ENCODE measurements around the gene P3H4.
A peak's percentile ranks its signal among the peaks of the same experiment; 100 is the strongest.

Gene P3H4

DNA sequence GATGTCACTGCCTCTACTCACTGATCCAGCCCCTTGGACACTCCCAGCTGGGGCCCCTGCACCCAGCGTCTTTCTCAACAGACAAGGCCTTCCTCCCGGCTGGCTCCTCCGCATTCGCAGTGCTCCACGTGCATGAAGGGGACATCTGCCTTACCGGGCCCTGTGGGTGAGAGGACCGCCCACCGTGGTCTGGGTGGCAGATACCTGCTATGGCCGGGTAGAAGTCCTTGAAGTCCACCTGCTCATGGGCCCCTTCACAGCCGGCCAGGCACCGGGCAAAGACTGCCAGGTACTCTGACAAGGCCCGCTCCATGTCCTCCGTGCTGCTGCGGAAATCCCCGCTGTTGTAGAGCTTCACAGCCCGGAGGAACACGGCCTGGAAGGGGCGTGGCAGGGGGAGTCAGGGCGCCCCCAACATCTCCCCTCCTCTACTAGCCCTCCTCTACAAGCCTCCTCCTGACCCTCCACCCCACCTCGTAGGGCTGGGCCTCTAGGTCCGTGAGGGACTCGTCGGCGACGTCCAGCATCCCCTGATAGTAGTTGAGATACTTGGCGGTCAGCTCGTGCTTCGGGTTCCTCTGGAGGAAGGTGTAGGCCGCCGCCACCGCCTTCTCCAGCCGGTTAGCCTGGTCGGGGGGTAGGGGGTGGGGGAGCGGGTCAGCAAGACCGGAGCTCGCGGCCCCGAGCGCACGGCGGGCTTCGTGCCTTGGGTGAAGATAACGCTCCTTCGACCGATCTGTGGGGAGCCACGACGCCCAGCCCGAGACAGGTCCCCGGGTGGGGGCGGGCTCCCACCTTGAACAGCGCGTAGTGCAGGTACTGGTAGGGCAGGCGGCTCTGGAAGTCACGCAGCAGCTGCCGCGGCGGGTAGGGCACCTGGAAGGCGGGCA lies 845 bp downstream of the P3H4 start:
- TF ChIP-seq, protein P1, sequence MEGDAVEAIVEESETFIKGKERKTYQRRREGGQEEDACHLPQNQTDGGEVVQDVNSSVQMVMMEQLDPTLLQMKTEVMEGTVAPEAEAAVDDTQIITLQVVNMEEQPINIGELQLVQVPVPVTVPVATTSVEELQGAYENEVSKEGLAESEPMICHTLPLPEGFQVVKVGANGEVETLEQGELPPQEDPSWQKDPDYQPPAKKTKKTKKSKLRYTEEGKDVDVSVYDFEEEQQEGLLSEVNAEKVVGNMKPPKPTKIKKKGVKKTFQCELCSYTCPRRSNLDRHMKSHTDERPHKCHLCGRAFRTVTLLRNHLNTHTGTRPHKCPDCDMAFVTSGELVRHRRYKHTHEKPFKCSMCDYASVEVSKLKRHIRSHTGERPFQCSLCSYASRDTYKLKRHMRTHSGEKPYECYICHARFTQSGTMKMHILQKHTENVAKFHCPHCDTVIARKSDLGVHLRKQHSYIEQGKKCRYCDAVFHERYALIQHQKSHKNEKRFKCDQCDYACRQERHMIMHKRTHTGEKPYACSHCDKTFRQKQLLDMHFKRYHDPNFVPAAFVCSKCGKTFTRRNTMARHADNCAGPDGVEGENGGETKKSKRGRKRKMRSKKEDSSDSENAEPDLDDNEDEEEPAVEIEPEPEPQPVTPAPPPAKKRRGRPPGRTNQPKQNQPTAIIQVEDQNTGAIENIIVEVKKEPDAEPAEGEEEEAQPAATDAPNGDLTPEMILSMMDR (IDR thresholded peaks at IDR 0.05; ENCODE audit: control extremely low read depth, extremely low read depth, low read depth, missing control alignments): no peak
- POLR2A ChIA-PET: interaction anchor here (0.6 kb wide), 1 partner anchor 36 kb away, joined by 4 read pairs; no protein-coding TSS in a partner anchor
- DNase-seq (ENCODE audit: extremely low spot score): no peak
- CTCF ChIA-PET: interaction anchor here (0.8 to 3.8 kb wide), 19 partner anchors 9 to 115 kb away, joined by 3 to 21 read pairs (median 4); partner anchors contain the start of genes JUP and KLHL11

DNA sequence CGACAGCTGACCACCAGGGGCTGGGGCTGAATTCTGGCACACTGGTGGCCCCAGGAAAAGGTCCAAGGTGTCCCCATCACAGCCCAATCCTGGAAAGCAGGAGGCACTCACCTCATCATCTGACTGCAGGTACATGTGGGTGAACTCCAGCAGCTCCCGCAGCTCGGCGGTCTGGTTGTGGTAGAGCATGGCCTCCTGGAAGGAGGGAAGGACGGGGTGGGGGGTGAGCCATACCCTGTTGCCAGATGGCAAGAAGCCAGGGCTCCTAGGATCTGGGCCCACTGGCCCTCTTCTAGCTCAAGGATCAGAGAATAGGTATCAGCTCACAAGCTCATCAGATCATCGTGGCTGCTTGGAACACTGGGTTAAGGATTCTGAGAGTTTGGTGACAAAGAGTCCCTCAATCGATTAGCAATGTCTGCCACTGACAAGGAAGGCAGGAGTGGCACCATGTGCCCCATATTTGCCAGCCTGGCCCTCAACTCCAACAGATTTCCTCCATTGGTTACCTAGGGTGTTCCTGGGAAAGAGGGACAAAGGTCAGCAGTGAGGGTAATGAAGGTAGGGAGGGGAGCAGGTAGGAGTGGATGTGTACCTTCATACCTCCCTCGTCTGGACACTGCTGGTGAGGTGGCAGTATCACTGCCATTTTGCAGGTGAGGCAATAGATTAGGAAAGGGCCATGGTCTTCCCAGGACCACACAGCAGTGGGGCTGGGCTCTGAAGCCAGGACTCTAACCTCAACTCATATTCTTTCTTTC lies 4.9 kb downstream of the P3H4 start:
- ChIA-PET POLR2A (no interaction called here), CTCF (interaction anchor here (1.3 kb wide), 1 partner anchor 69 kb away, joined by 4 read pairs; no protein-coding TSS in a partner anchor)
- no peak for DNase-seq (ENCODE audit: extremely low spot score)
- TF ChIP-seq, protein P1 (IDR thresholded peaks at IDR 0.05; ENCODE audit: control extremely low read depth, extremely low read depth, low read depth, missing control alignments): no peak

DNA sequence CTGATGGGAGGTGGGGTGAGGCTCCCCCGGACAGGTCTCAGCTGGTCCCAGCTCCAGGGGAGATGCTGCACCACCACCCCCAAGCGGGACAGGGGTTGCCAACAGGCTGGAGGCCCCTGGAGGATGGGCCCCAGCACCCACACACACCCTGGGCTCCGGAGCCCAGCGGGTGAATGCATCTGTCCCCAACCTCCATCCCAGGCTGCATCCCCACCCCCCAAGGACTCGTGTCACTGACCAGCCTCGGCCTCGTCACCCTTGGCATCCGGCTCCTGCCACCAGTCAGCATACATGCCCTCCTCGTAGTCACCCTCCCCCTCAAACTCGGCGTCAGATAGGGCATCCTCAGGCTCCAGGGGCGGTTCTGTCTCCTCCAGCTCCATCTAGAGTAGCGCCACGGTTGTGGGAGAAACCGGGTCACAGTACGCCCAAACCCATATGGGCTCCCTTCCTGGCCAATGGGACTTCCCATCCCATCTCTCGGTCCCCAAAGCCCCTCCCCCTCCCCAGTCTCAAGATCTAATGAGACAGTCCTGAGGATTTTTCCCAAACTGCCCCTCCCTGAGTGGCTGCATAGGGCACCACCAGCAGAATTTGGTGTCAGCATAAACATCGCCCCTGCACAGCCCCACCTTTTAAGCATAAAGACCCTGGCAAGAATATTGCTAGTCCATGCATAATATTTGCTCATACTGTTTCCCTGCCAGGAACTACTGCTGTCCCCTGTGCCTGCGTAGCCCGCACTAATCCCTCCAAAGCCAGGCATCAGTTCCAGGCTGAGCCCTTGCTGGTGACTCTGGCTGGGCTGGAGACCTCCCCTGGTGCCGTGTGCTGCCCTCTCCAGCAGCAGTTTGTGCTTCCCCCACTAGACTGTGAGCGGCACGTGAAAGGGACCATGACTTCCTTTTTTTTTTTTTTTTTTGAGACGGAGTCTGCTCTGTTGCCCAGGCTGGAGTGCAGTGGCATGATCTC lies 8.4 kb downstream of the P3H4 start:
- POLR2A ChIA-PET: no interaction called here
- DNase-seq (ENCODE audit: extremely low spot score): no peak
- CTCF ChIA-PET: interaction anchor here (1.6 to 6.4 kb wide), 5 partner anchors 8 to 67 kb away, joined by 3 to 53 read pairs (median 21); partner anchors contain the start of genes HAP1 and P3H4
- TF ChIP-seq, protein P1 (IDR thresholded peaks at IDR 0.05; ENCODE audit: control extremely low read depth, extremely low read depth, low read depth, missing control alignments): no peak

DNA sequence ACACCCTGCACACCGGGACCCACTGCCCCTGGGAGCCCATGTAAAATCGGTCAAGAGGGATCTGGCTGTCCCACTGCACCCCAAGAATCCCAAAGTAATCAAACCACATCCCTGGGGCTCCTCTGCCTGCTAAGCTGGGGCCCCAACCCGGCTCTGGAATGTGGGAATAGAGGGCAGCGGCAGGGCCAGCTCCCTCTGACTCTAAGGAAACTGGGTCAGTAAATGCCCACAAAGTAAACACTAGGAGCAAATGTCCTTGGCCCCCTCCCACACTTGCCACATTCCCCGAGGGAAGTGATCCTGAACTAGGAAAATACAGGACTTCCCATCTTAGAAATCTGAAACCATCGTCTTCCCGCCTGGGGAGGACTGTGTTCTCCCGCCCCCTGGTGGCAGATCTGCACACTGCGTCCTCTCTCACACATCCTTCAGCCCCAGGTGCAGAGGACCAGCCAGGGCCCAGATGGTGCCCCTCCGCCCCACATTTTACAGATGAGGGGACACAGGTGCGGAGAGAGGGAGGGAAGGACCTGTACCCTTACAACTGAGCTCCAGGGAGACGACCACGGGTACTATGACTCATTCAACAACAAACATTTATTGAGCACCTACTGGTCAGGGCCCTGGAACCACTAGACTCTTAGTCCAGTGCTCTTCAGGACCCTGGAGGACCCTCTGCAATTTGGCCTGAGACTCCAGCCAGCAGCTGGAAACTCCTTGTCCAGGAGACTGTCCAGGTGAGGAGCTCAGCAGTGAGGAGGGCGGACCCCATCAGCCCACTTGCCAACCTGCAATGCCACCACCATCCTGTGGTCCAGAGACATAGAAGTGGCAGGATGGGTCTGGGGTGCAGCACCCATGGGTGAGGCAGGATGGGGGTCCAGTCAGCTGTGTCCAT lies 10.1 kb downstream of the P3H4 start:
- TF ChIP-seq, protein P1 (IDR thresholded peaks at IDR 0.05; ENCODE audit: control extremely low read depth, extremely low read depth, low read depth, missing control alignments): peak; percentile 94
- CTCF ChIA-PET: interaction anchor here (0.7 to 6.4 kb wide), 26 partner anchors 9 to 299 kb away, joined by 3 to 53 read pairs (median 6); partner anchors contain the start of genes HAP1, JUP and P3H4
- POLR2A ChIA-PET: no interaction called here
- peak; percentile 87 for DNase-seq (ENCODE audit: extremely low spot score)

DNA sequence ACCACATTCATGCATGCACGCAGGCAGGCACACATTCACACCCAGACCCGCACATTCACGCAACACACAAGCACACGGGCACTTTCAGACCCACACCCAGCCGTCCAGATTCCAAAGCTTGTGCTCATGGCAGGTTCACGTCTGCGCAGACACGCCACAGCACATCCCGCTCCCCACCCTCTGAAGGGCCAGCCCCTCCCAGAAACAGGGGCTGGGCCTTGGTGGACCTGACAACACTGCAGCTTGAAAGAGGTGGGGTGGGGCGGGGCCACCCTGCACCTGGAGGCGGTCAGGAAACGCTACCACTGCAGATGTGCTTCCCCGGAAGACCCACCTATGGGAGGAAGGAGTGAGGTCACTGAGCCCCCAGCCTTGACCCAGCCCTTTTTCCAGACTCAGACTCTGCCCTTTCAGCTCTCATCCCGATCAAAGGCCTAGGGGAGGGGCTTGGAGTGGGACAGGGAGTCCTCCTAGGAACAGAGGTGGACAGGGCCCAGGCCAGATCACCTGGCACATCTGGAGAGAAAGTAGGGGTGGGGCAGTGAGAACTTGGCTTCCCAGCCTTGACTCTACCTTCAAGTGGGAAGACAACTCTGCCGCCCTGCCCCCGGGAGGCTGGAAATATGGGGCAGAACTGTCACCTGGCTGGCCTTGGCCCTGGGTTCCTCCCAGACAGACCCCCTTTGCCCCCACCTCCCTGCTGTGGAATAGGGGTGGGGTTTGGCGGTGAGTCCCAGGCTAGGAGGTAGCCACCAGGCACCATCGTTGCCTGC lies 11.0 kb downstream of the P3H4 start:
- ChIA-PET POLR2A (no interaction called here), CTCF (interaction anchor here (0.7 to 6.4 kb wide), 20 partner anchors 10 to 300 kb away, joined by 3 to 53 read pairs (median 6); partner anchors contain the start of genes HAP1, JUP and P3H4)
- TF ChIP-seq, protein P1 (IDR thresholded peaks at IDR 0.05; ENCODE audit: control extremely low read depth, extremely low read depth, low read depth, missing control alignments): no peak
- DNase-seq (ENCODE audit: extremely low spot score): no peak
